ENCODE results near the gene FBLIM1.

The FBLIM1 gene

GRCh38 chr1:15767941-15768340, 9.3 kb downstream of the FBLIM1 start:
- no peak overlapping the region for H3K4me3 ChIP-seq (ENCODE audit: low read depth, low read length)
- TF ChIP-seq CTCF (IDR thresholded peaks at IDR 0.05; ENCODE audit: low read depth, low read length, missing control alignments) = no peak
- DNase-seq (ENCODE audit: low read depth) = no peak

GRCh38 chr1:15768388-15768787, 9.8 kb downstream of the FBLIM1 start:
- H3K4me3 ChIP-seq (ENCODE audit: low read depth, low read length) = no peak overlapping the region
- TF ChIP-seq CTCF (IDR thresholded peaks at IDR 0.05; ENCODE audit: low read depth, low read length, missing control alignments) = no peak
- DNase-seq (ENCODE audit: low read depth) = no peak

- no peak overlapping the region for H3K4me3 ChIP-seq (ENCODE audit: low read depth, low read length)
- DNase-seq (ENCODE audit: low read depth) = no peak
- no peak for TF ChIP-seq CTCF (IDR thresholded peaks at IDR 0.05; ENCODE audit: low read depth, low read length, missing control alignments)
Measured at GRCh38 chr1:15770313-15770962, 11.8 kb downstream of the FBLIM1 start.

- TF ChIP-seq CTCF (IDR thresholded peaks at IDR 0.05; ENCODE audit: low read depth, low read length, missing control alignments) = no peak
- no peak overlapping the region for H3K4me3 ChIP-seq (ENCODE audit: low read depth, low read length)
- DNase-seq (ENCODE audit: low read depth) = no peak
Measured at GRCh38 chr1:15771836-15772515, 13.4 kb downstream of the FBLIM1 start.

GRCh38 chr1:15775706-15776105, 17.1 kb downstream of the FBLIM1 start:
- DNase-seq (ENCODE audit: low read depth) = no peak
- no peak for TF ChIP-seq CTCF (IDR thresholded peaks at IDR 0.05; ENCODE audit: low read depth, low read length, missing control alignments)
- no peak overlapping the region for H3K4me3 ChIP-seq (ENCODE audit: low read depth, low read length)

GRCh38 chr1:15777909-15778707, 19.5 kb downstream of the FBLIM1 start:
- DNase-seq (ENCODE audit: low read depth) = no peak
- no peak for TF ChIP-seq CTCF (IDR thresholded peaks at IDR 0.05; ENCODE audit: low read depth, low read length, missing control alignments)
- H3K4me3 ChIP-seq (ENCODE audit: low read depth, low read length) = no peak overlapping the region
